Measurements from ENCODE around the gene NPIPB2. TPM values are rescaled to one million over a fixed set of nuclear protein-coding genes. Genes with fewer than 3 reads are reported as not detected.
"Not testable (repeated sequence)": the region's sequence is repeated elsewhere in the genome, so short reads cannot be mapped to it uniquely, and the experiment has no call there.

Gene NPIPB2
- 0.40 and 1.8 TPM in 2 replicates for total RNA-seq

- not testable (repeated sequence) for DNase-seq (ENCODE audit: low read depth, low spot score)
Observed at GRCh38 chr16:11941945-11942344, at the start of gene NPIPB2. Gene NPIPB2, minus strand, starts transcription at chr16:11942045. Its CDS starts 0 bp downstream, at chr16:11942045.

DNA sequence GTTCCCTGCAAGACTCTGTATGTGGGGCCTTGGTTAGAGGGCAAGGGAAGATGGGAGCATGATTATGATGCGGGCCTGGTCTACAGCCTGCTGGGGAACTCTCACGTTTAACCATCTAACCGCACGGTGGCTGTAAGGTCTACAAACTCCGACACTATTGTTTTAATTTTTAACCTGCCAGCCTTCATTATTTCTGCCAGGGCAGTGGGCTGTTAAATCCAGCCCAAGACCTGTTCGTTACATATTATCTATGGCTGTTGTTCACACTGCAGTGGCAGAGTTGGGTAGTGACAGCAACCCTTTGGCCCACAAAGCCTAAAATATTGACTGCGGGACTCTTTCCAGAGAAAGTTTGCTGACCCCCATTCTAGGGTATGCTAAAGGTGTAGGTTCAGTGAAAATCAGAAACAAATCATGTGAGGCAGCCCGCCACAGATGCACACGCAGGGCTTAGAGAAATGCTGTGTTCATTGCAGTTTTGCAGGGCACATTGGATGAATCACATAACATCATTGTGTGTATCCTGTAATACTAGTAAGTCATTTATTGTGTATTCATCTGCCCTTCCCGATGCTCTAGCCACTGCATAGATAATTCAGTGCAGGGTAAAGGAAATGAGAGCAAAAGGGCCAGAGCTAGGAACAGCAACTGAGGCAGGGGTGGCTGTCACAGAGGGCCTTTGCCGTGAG, 49.0 kb upstream of the NPIPB2 start:
- no peak for DNase-seq (ENCODE audit: low read depth, low spot score)

GRCh38 chr16:11988258-11988978, 46.6 kb upstream of the NPIPB2 start:
- DNase-seq (ENCODE audit: low read depth, low spot score) = no peak

DNA sequence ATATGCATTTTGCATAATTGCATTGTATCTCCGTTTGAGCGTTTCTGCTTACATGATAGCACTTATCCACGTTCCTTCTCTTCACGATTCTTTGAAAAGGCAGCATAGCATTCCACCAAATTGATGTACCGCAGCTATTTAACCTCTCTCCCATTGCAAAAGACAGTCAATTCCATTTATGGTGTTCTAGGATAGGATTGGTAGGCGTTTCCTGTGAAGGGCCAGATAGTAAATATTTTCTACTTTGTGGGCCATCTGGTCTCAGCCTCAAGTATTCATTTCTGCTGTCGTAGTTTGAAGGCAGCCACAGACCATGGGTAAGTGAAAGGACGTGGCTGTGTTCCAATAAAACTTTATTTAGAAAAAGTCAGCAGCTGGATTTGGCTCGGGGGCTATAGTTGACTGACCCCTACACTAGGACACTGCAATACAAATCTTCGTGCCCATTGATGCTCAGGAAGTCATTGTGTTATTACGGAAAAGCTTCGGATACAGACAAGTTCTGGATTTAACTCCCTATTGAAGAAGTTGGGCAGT, 44.7 kb upstream of the NPIPB2 start:
- DNase-seq (ENCODE audit: low read depth, low spot score) = no peak

DNA sequence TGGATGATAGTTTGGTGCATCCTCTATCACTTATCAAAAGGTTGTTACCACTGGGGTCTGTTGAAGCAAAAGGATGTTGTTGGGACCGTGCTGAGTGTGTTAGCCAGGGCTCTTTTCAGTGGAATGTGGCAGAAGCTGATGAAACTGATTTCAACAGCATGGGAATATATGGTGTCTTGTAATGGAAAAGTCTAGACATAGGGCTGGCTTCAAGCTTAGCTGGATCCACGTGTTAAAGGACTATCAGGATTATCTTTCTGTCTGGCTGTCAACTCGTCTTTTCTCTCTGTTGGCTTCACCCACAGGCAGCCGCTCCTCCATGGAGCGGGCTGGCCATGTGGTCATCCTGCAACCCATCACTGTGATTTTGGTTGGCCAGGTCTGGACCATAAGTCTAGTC, 43.4 kb upstream of the NPIPB2 start:
- no peak for DNase-seq (ENCODE audit: low read depth, low spot score)

DNA sequence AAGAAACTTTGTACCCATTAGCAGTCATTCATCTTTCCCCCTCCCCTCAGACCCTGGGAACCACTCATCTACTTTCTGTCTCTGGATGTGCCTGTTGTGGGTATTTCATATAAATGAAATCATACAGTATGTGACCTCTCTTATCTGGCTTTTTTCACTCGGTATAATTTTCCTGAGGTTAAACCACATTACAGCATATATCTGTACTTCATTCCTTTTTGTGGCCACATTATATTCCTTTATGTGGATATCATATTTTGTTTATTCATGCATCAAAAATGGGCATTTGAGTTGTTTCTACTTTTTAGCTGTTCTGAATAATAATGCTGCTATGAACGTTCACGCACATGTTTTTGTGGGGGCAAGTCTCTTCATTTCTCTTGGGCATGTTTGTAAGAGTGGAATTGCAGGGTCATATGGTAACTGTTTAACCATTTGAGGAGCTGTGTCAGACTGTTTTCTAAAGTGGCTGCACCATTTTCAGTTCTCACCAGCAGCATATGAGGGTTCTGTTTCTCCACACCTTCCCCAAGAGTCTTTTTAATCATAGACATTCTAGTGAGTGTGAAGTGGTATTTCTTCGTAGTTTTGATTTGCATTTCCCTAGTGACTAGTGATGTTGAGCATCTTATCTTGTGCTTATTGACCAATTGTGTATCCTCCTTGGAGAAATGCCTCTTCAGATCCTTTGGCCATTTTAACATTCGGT, 38.4 kb upstream of the NPIPB2 start:
- no peak for DNase-seq (ENCODE audit: low read depth, low spot score)

DNA sequence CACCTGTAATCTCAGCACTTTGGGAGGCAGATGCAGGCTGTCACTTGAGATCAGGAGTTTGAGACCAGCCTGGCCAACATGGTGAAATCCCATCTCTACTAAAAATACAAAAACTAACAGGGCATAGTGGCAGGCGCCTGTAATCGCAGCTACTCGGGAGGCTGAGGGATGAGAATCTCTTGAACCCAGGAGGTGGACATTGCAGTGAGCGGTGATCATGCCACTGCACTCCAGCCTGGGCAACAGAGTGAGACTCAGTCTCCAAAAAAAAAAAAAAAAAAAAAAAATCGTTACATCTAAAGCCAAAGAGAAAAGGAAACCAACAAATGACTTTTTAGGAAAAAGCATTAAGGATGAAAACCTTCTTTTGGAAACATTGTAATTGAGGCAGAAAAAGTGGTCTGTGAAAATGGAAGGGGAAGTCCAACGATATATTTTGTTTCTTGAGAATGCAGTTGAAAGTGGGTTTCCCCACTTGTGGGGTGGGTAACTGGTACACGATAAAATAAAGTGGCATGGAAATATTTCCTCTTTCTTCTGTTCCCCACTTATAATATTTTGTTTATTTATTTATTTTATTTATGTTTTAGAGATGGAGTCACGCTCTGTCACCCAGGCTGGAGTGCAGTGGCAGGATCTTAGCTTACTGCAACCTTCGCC, 37.3 kb upstream of the NPIPB2 start:
- no peak for DNase-seq (ENCODE audit: low read depth, low spot score)

GRCh38 chr16:11978080-11978479, 36.2 kb upstream of the NPIPB2 start:
- DNase-seq (ENCODE audit: low read depth, low spot score) = no peak

- DNase-seq (ENCODE audit: low read depth, low spot score) = no peak
Observed at GRCh38 chr16:11977376-11978041, 35.7 kb upstream of the NPIPB2 start.

DNA sequence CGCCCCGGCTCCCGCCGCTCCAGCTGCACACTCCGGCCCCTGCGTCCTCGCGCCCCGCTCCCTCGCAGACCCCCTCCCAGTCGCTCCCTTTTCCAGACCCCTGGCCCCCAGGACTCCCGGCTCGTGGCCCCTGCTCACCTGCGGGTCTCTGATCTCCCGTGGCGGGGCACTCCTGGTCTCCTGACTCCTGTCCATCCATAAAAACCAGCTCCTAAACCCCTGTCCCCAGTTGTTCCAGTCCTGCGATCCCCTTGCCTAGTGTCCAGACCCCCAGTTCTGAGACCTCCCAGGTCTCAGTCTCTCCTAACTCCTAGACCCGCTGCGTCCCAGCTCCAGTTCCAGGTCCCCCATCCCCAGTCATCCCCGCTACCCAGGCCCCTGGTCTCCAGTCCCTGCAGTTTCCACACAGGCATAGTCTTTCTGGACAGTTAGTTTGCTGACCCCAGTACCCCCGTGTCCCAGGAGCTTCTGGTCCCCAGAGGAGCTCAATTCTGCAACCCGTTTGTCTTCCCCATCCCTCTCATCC, 35.1 kb upstream of the NPIPB2 start:
- no peak for DNase-seq (ENCODE audit: low read depth, low spot score)

GRCh38 chr16:11973070-11973469, 31.2 kb upstream of the NPIPB2 start:
- DNase-seq (ENCODE audit: low read depth, low spot score) = no peak

- no peak for DNase-seq (ENCODE audit: low read depth, low spot score)
Observed at GRCh38 chr16:11972128-11972527, 30.3 kb upstream of the NPIPB2 start.

DNA sequence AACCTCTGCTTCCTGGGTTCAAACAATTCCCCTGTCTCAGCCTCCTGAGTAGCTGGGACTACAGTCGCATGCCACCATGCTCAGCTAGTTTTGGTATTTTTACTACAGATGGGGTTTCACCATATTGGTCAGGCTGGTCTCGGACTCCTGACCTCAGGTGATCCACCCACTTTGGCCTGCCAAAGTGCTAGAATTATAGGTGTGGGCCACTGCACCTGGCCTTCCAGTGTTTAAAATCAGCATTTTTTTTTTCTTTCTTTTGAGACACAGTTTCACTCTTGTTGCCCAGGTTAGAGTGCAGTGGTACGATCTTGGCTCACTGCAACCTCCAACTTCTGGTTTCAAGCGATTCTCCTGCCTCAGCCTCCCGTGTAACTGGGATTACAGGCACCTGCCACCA, 28.4 kb upstream of the NPIPB2 start:
- DNase-seq (ENCODE audit: low read depth, low spot score) = not testable (repeated sequence)

DNA sequence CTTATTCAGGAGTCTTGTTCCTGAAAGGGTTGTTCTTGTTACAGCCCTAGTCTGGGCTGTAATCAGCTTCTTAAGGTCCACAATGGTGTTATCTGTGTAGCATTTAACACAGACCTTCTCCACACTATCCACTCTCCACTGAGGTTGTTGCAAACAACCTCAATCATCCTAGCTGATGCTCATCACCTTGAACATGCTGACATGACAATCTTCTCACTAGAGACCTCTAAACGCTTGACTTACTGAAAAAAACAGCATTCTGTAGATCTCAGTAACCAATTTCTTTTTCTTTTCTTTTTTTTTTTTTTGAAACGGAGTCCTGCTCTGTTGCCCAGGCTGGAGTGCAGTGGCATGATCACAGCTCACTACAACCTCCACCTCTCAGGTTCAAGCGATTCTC, 26.7 kb upstream of the NPIPB2 start:
- DNase-seq (ENCODE audit: low read depth, low spot score) = no peak

DNA sequence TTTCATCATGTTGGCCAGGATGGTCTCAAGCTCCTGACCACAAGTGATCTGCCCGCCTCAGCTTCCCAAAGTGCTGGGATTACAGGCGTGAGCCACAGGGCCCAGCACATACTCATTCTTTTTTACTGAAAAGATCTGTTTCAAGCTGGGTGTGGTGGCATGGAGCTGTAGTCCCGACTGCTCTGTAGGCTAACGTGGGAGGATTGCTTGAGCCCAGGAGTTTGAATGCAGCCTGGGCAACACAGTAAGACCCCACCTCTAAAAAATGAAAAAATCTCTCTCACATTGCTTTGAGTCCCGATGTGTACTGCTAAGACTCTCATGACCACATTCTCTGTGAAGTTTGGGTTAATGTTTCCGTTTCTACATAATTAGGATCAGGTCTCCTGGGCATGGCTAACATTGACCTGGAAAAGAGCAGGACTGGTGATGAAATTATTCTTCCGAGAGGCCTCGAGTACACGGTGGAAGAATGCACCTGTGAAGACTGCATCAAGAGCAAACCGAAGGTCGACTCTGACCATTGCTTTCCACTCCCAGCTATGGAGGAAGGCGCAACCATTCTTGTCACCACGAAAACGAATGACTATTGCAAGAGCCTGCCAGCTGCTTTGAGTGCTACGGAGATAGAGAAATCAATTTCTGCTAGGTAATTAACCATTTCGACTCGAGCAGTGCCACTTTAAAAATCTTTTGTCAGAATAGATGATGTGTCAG, 25.5 kb upstream of the NPIPB2 start:
- no peak for DNase-seq (ENCODE audit: low read depth, low spot score)

DNA sequence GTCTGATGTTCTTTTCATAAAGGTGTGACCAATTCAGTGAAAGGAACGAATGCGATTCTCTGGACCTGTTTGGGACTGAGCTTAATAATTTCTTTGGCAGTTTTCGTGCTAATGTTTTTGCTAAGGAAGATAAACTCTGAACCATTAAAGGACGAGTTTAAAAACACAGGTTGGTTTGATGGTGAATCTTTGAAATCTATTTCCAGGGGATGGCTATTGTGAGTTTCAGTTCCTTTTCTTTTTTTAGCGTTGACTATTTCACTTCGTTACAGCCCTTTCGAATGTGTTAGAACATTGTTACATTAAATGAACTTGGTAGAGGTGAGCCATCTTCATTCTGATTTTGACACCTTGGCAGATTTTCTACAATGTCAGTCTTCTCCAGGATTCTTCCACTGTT, 24.3 kb upstream of the NPIPB2 start:
- no peak for DNase-seq (ENCODE audit: low read depth, low spot score)

DNA sequence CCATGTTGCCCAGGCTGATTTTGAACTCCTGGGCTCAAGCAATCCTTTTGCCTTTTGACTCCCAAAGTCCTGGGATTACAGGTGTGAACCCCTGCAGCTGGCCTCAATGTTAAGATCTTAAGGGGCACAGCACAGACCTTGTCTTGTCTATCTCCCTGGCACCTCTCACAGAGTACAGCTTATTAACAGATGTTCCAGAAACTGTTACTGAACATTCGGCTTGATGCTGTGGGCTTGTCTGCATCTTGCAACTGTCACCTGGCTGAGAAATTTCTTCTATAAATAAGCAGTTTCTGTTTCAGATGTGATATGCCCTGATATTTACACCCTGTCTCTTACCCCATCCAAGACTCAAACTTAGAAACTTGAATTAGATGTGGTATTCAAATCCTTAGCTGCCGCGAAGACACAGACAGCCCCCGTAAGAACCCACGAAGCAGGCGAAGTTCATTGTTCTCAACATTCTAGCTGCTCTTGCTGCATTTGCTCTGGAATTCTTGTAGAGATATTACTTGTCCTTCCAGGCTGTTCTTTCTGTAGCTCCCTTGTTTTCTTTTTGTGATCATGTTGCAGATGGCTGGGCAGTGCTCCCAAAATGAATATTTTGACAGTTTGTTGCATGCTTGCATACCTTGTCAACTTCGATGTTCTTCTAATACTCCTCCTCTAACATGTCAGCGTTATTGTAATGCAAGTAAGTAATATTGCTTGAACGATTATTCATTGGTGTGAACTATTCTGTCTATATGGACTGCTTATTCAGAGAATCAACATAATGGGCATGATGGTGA, 23.1 kb upstream of the NPIPB2 start, which contains the start of gene TNFRSF17:
Gene TNFRSF17 (plus strand): TSS at position 450 of the 791 bp plus-strand sequence. CDS start 115 bp downstream, at position 565.
- DNase-seq (ENCODE audit: low read depth, low spot score) = no peak

GRCh38 chr16:11963706-11964105, 21.9 kb upstream of the NPIPB2 start:
- no peak for DNase-seq (ENCODE audit: low read depth, low spot score)

GRCh38 chr16:11962978-11963377, 21.1 kb upstream of the NPIPB2 start:
- not testable (repeated sequence) for DNase-seq (ENCODE audit: low read depth, low spot score)

Measured in pulmonary artery endothelial cell (primary cell).